Posterior vena cava (tissue), 2 donors: ENCODE results near the gene KIF4A. TPM values are rescaled to one million over a fixed set of nuclear protein-coding genes. Genes with fewer than 3 reads are reported as not detected.
"Not testable (repeated sequence)": the region's sequence is repeated elsewhere in the genome, so short reads cannot be mapped to it uniquely, and the experiment has no call there.

Experiments used
- DNase-seq: peaks from one replicate; pipeline ENCODE4 v3.0.0-alpha.2; 2020; ENCODE audit warnings: low spot score
- intact Hi-C, 2 donors: fragments of 100-400 bp; cut with DNase I; formaldehyde crosslinking; loops; one replicate each; pipeline versions ENCODE4 v1.14.1 to v1.14.2; 2022 to 2023
- total RNA-seq, 2 donors: library from RNA; stranded (reverse); fragmentation: NEBNext Ultra II Directional; extraction: Animal tissue kit (Norgen Biotek cat#: 25700); gene quantifications; one replicate each; pipeline ENCODE4 v1.2.1, GENCODE V29; 2021
- donor health status: DM: yes; HTN: yes; CAD: no.
- donor health status: DM: yes; HTN: yes; CAD: no.

KIF4A gene
- total RNA-seq, 2 donors from 2014 or later, result 0.10 to 0.37 TPM

DNA sequence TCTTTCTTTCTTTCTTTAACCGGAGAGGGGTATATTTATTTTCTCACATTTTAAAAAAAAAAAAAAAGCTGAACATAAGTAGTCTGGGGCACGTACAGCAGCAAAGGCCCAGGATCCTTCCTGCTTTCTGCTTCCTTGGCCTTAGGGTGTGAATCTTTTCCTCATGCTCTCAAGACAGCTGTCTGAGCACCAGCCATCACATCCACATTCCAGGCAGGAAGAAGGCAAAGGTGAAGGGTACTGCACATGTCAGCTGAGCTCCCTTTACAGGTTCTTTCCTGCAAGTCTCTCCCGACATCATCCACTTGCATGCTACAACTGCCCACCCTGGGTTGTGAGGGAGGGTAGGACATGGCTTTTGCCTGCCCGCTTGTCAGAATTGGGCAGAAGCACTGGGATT lies 69.6 kb downstream of the KIF4A start:
- DNase-seq, result no peak
- intact Hi-C loops, result no loop called here

DNA sequence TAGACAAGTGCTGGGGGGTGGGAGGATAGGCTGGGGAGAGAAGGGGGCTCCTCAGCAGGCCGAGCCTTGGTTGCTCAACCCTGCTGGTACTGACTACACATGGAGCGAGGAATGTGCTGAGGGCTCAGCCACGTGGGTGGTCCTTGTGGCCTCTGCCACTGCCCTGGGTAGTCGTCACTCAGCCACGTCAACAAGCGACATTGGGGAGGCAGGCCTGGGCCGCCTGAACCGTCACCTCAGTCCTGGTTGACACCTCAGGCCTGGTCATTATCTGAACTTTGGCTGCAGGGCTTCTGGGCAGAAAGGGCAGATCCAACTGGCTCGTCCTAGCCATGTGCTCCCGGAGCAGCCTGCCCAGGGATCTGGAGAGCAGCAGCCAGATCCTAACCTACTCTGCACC lies 70.5 kb downstream of the KIF4A start:
- DNase-seq, result no peak
- intact Hi-C loops, result no loop called here

DNA sequence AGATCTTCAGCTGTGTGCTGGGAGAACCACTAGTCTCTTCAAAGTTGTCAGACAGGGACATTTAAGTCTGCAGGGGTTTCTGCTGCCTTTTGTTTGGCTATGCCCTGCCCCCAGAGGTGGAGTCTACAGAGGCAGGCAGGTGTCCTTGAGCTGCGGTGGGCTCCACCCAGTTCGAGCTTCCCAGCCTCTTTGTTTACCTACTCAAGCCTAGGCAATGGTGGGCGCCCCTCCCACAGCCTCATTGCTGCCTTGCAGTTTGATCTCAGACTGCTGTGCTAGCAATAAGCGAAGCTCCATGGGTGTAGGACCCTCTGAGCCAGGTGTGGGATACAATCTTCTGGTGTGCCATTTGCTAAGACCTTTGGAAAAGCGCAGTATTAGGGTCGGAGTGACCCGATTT lies 78.8 kb downstream of the KIF4A start:
- intact Hi-C loops, result not testable (repeated sequence)

DNA sequence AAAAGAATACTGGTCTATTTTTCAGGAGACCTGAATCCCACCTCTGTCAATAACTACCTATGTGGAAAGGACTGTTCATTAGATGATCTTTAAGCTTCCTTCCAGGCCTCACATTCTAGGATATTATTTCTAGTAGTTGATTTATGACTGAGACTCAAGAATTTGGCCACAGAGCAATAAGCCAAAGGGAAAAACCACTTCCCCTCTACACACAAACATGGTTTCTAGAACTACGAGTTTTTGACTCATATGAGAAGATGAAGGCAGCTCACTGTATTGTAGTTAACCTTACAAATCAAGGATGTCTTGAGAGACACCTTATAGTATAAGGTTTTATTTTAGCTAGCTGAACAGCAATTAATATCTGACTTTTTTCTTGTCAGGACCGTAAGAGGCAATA lies 96.3 kb downstream of the KIF4A start:
- no peak for DNase-seq
- intact Hi-C loops, result no loop called here

More for the DNA sequence above, 78.8 kb downstream of the KIF4A start:
- DNase-seq, result not testable (repeated sequence)

DNA sequence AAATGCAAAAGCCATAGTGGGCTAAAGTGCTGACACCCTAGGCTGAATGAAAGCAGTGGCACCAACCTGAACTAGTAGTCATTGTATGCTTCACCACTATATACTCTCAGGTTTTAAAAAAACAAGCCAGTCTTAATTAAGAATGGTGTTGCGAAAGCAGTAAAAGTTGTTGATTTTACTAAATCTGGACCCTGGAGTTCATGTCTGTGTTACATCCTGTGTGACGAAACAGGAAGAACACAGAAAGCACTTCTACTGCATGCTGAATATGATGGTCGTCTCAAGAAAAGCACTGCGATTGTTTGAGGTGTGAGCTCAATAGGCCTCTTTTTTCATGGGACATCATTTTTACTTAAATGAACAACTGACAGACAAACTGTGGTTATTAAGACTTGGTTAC lies 109.0 kb downstream of the KIF4A start:
- no peak for DNase-seq

DNA sequence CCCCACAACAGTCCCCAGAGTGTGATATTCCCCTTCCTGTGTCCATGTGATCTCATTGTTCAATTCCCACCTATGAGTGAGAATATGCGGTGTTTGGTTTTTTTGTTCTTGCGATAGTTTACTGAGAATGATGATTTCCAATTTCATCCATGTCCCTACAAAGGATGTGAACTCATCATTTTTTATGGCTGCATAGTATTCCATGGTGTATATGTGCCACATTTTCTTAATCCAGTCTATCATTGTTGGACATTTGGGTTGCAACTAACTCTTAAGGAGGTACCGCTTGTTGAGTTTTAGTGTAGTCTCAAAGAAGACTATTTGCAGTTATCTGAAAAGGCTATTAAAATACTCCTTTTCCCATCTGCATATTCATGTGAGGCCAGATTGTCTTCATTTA lies 110.3 kb downstream of the KIF4A start:
- intact Hi-C loops, DNase-seq: not testable (repeated sequence)

More for the DNA sequence above, 109.0 kb downstream of the KIF4A start:
- intact Hi-C loops, result no loop called here

DNA sequence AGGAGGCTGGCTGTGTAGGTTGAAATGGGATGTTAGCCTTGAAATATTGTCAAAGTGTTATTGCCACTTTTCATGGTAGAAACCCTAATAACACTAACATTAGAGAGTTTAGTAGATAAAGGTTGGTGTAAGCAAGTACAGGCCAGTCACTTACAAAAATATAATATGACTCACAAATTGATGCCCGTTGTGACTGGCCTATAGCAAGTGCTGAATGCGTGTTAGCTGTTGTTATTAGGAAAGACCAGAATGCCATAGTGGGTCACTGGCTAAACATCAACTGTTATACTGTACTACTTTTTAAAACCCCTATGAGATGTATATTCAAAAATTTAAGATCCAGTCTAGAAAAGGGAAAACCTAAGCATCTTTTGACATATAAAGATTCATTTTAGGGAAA lies 112.8 kb downstream of the KIF4A start:
- DNase-seq, result no peak
- intact Hi-C loops, result no loop called here

DNA sequence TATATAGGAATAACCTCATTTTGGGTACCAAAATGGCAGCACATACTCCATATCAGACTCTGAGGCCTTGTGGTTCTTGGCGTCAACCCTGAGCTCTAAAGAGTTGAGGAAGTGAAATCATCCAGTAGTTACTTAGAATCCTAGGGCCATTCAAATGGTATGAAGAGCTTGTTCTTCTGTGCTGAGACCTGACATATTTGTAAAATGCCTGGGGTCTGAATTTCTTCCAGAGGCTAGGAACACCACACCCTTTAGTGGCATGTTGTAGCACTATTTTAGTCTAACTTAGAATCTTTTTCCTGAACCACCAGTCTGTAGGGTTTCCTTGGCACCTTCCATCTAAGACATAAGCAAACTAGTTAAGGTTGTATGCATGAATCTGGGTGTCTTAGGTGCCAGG lies 115.1 kb downstream of the KIF4A start:
- no peak for DNase-seq
- intact Hi-C loops, result no loop called here

DNA sequence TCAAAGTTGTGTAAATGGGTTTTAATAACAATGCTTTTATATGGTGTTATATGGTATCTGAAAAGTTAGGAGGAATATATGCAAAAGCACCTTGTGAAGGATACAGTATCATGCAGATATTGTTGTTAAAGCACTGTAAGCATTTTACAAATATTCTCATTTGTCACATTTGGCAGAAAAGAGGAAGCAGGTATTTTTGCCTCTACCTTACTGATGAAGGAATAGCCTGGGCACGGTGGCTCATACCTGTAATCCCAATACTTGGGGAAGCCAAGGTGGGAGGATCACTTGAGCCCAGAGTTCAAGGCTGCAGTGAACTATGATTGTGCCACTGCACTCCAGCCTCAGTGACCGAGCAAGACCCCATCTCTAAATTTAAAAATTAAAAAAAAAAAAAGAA lies 121.0 kb downstream of the KIF4A start:
- intact Hi-C loops, result no loop called here

DNA sequence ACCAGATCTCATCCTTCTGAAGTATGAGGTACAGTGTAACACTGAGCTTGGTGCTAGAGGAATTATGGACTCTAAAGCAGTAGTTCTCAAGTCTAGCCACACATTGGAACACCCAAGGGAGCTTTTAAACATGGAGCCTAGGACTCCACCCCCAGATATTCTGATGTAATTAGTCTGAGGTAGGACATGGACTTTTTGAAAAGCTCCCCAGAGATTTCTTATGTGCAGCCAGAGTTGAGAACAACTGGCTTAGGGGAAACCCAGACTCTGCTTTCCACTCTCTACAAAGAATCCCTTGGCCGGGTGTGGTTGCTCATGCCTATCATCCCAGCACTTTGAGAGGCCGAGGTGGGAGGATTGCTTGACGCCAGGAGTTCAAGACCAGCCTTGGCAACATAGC lies 121.6 kb downstream of the KIF4A start:
- intact Hi-C loops, result no loop called here
- DNase-seq, result no peak

More for the DNA sequence above, 121.0 kb downstream of the KIF4A start:
- no peak for DNase-seq

DNA sequence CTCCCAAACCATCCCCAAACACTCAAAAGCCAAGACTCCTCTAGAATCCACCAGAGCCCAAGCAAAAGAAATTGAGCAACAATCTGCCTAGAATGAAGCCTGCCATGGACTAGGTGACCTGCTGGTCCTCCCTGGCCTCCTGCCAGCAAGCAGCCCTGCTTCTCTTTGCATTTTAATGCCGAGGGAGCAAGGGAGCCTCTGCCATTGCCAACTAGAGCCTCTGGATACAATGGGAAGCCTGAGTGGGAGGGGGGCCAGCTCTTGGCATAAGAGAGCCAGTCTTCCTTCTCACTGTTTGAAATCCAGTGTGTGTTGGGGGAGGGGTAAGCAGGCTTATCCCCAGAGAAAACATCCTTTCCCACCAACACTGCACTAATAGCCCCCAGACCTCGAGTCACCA lies 131.7 kb downstream of the KIF4A start:
- intact Hi-C loops, result no loop called here
- DNase-seq, result no peak

DNA sequence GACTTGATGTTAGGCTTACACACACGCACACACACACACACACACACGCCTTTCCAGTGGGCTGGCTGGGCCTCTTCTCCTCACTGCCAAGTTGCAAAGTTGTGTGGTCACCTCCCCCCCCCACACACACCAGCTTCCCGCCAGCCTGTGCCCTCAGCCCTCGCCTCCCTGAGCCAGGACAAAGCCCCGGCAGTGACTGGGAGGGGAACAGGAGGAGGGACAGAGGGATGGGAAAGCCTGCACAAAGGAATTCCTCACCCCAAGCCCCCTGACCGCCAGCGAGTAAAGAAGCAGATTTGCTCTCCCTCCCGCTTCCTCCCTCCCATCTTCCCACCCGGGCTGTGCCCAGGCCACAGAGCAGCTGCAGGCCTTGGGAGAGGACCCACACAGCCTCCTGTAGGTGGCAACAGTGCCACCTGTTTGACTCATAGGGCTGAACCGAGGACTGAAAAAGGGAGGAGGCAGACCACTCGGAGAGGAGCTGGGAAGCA lies 133.0 kb downstream of the KIF4A start, which contains the start of gene GDPD2:
GDPD2 (plus strand) TSS at position 464 of the 491 bp plus-strand sequence. CDS start 1,671 bp downstream, outside the sequence.
- DNase-seq, result no peak
- intact Hi-C loops, result no loop called here

DNA sequence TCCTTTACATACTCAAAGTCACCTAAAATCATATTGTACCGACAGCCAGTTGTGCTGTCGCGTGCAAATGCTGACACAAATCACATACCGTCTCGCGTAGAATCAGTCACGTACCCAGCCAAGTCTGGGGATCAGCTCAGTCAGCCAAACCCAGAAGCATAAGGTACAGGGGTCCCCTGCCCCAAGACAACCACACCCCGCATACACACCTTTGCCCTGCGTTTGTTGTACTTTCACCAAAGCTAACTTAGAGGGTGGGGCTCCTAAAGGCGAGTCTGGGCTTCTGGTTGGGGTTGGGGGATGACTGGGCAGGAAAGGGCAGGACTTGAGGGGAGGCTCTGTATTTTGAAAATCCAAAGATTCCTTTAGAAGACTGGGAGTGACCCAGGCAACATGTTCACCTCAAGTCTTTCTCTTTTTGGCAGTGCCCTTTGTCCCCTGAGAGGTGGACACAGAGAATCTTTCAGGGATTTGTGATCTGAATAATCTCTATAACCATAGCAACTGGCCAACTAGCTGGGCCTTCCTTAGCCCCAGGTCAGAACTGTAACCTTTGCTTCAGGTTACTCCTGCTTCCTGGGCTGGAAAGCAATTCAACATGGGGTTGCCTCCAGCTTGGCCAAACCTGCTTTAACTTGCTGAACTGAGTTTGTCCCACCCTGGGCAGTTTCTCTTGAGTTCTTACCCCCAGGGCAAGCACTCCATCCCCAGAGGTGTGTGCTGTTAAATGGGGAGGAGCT lies 134.2 kb downstream of the KIF4A start:
- intact Hi-C loops, result no loop called here
- DNase-seq, result no peak

DNA sequence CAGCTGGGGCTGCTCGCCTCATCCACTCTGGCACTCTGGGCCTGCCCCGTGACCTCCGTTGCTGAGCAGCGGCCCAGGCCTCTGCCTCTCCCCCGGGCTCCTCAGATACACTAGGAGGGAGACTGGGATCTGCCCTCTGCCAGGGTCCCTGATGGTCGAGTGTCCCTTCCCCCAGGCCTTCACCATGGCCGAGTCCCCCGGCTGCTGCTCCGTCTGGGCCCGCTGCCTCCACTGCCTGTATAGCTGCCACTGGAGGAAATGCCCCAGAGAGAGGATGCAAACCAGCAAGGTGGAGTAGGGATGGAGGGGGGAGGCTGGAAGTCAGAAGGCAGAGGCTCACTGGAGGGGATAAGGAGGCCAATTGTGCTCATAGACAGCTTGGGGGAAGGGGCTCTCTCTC lies 134.9 kb downstream of the KIF4A start:
- intact Hi-C loops, result no loop called here
- no peak for DNase-seq

DNA sequence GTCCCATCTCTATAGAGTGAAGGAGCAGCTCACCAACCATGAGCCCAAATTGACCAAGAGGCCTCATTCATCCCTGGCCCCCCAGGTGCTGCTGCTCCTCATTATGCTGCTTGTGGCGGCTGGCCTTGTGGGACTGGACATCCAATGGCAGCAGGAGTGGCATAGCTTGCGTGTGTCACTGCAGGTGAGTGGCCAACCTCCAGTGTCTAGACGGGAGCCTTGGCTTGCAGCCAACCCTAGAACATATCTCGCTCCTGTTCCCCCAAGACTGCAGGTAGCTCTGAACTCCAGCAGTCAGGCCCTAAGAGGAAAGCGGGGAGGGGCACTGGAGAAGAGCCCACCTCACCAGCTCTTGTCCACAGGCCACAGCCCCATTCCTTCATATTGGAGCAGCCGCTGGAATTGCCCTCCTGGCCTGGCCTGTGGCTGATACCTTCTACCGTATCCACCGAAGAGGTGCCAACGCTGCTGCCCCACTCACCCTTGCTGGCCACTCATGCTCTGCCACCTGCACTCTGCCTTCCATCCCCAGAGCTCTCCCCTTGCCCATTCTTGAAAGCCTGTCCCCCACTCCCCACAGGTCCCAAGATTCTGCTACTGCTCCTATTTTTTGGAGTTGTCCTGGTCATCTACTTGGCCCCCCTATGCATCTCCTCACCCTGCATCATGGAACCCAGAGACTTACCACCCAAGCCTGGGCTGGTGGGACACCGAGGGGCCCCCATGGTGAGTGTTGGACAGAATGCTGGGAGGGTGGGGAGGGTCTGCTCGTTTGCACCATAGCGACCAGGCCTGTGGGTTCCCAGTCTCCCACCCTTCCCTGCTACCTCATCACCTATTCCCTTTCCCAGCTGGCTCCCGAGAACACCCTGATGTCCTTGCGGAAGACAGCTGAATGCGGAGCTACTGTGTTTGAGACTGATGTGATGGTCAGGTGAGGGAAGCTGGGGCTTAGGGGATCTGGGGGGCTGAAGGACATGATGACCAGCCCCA lies 136.7 kb downstream of the KIF4A start:
- intact Hi-C loops, result no loop called here

DNA sequence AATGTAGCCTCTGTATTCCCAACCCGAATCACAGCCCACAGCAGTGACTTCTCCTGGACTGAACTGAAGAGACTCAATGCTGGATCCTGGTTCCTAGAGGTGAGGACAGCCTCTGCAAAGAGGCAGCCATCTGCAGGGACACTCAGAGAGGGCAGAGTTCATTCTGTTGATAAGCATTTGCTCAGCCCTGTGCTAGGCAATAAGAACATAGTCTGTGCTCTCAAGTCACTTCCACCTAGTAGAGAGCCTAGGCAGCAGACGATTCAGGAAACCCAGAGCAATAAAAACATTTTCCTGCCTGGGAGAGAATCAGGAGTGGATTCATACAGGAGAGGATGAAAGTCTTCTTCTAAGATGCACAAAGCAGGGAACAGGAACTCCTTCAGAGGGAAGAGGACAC lies 137.5 kb downstream of the KIF4A start:
- intact Hi-C loops, result no loop called here
- no peak for DNase-seq

More for the DNA sequence above, 136.7 kb downstream of the KIF4A start:
- DNase-seq, result no peak

DNA sequence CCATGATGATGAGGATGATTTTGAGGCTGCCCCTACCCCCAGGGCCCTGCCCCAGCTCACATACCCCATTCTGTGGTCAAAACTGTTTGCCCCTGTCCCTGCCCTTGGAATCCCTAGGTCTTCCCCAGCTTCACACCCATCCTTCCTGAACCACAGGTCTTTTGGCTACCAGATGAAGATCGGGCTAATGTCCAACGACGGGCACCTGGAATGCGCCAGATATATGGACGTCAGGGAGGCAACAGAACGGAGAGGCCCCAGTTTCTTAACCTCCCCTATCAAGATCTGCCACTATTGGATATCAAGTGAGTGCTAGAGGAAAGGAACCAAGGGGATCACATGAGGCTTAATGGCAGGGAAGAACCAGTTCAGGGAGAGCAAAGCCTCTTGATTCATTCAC lies 139.9 kb downstream of the KIF4A start:
- DNase-seq, result no peak
- intact Hi-C loops, result no loop called here

DNA sequence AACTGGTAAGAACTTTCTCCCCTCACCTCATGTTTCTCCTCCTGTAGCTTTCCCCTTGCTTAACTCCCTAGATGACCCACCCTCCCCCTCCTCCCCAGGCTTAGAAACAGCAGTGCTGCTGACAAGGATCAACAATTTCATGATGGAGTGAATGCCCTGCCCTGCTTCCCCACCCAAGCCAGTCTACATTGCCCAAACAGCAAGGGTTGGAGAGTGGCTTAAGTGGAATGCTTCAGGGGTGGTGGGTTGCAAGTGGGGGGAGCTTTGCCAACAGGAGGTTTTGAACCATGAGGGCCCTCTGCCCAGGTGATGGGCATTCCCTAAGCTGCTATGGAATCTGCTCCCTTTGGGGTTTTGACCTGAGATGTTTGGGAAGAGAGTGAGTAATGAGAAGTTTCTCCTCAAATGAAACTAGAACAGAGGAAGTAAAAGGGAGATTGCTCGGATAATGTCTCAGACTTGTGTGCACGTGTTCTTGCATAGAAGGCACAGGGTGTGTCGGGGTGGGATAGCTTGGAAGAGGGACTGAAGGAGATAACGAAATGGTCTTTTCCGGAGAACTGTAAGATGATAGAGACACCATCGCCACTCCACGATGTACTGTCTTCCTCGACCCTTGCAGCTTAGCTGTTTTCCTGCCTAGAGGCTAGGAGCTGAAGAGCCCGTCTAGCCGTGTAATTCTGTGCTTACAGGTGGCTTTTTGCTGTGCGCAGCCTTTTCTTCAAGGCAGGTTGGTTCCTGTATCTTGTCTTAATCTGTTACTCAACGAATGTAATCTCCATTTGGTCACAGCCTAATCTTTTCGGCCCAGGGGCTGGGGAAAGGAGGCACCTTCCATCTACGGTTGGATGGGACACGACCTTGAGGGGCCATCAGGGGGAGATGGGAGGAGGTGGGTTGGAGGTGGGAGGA lies 143.3 kb downstream of the KIF4A start:
- DNase-seq, result no peak
- intact Hi-C loops, result no loop called here

DNA sequence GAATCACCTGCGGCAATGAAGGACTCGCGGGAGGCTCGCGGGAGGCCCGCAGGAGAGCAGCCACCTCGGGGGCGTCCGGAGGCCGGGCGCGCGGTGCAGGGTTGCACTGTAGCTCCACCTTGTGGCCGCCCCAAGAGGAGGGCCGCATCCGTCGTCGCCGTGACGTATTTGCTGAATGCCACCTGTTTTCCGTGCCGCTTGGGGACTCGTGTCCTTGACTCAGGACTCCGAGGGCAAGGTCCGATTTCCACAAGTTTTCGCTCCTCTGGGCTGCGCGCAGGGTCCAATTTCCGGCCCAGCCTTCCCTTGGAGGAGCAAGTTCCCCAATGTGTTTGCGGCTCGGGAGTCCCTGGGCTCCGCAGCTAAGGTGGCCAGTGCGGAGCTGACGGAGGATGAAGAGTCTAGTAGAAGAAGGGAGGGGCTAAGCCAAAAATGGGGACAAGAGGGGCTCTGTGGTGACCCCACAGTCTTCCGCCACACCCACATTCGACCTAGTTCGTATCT lies 144.0 kb downstream of the KIF4A start:
- DNase-seq, result peak; percentile 89
- intact Hi-C loops, result no loop called here
